ENCODE results near the gene MEF2D.

The MEF2D gene

DNA sequence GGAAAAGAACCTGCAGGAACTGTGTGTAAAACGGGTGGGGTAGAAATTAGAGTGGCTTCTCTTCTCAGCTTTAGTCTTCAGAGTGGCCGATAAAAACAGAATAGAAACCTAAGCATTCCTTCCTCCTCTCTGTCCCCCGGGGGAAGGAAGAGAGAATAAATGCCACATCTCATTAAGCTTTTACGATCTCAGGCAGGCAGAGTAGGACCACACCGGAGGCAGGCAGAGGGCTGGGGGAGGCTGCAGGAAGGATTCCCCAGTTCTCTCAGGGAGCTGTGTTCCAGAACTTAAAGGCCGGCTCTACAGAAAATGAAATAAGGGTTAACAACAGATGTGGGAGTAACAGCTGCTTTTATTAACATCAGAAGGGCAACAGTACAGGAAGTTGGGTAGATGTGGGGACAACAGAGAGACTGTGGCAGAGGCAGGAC, 24.5 kb upstream of the MEF2D start:
- DNase-seq (ENCODE audit: low spot score), result no peak
- no peak for FAIRE-seq

DNA sequence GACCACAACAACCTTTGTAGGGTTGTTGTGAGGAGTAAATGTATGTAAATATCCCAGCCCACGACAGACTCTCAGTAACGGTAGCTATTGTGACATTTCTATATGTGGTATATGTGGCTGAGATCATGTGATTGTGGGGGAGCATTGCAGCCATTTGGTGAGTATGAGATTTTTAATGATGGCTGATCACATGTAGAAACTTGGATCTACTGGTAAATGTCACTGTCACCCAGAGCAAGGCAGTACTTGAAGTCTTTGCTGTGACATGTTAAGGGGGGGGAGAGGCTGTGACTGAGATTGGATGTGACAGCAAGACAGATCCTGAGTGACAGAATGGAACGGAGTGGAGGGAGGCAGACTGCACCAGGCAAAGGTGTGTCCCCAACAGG, 23.9 kb upstream of the MEF2D start:
- no peak for FAIRE-seq
- no peak for DNase-seq (ENCODE audit: low spot score)

DNA sequence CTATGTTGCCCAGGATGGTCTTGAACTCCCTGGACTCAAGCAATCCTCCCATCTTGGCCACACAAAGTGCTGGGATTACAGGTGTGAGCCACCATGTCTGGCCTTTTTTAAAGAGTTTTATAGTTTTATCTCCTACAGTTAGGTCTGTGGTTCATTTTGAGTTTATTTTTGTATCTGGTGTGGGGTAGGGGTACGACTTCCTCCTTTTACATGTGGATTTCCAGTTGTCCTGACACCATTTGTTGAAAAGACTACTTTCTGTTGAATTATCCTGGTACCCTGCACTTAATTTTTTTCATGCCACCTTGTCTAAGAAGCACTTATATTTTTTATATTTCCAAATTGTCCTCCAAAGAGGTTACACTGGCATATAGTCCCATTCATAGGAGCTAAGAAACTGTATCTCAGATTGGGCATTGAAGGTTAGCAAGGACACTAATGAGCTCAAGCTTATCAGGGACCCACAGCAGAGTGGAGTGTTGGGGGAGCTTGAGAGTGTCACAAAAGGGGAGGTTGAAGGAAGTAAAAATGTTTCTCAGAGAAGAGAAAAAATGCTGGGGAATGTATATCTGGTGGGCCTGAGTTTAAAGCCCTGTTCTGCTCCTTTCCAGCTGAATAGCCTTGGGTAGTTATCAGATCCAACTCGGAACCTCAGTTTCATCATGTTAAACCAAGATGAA, 23.4 kb upstream of the MEF2D start:
- DNase-seq (ENCODE audit: low spot score) (no peak), FAIRE-seq (no peak)

DNA sequence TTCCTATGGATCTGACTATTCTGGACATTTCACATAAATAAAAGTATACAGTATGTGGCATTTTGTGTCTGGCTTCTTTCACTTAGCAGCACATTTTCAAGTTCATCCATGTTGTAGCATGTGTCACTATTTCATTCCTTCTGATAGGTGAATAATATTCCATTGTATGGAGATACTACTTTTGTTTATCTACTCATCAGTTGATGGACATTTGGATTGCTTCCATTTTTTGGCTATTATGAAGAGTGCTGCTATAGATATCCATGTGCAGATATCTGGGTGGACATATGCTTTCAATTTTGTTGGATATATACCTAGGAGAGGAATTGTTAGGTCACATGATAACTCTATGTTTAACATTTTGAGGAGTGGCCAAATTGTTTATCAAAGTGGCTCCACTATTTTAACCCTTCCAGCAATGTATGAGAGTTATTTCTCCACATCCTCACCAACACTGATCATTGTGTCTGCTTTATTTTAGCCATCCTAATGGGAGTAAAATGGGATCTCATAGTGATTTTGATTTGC, 21.9 kb upstream of the MEF2D start:
- DNase-seq (ENCODE audit: low spot score) (no peak), FAIRE-seq (no peak)

DNA sequence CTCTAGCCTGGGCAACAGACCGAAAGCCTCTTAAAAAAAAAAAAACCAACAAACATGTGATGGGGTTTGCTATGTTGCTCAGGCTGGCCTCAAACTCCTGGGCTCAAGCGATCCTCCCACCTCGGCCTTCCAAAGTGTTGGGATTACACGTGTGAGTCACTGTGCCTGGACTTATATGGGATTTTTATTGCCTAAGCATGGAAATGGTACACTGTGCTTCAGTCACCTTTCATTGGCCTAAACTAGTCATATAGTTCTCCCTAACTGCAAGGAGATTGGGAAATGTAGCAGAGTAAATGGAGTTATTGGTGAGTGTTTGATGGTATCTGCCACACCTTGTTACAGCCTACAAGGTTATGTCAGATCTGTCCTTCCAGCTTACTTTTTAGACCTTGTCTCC, 17.2 kb upstream of the MEF2D start:
- DNase-seq (ENCODE audit: low spot score), result no peak
- FAIRE-seq, result no peak

DNA sequence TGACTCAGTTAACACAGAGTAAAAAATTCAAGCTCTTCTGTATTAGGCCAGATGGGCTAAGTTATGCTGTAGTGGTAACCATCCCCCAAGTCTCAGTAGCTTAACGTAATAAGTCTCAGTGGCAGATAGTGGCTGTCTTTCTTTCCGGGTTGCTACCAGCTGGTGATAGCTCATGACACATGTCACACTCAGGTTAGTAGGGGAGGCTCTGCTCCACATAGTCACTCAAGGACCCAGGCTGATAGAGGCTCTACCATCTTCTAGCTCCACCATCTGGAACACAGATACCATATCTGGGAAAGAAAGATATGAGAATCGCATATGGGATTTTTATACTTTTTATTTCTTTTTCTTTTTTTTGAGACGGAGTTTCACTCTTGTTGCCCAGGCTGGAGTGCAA, 16.2 kb upstream of the MEF2D start:
- FAIRE-seq (no peak), DNase-seq (ENCODE audit: low spot score) (no peak)

DNA sequence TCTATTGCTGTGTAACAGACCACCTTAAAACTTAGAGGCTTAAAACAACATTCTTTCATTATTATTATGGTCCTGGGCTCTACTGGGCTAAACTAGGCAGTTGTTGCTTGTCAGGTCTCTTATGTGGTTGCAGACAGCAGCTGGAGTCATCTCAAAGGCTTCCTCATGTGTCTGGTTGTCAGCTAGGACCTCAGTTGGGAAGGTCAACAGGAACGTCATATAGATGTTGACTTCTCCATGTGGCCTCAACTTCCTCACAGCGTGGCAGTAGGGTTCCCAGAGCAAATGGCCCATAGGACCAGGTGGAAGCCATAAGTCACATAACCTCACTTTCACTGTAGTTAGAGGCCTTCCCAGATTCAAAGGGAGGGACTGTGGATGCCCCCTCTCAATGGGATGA, 15.4 kb upstream of the MEF2D start:
- DNase-seq (ENCODE audit: low spot score) (no peak), FAIRE-seq (no peak)

DNA sequence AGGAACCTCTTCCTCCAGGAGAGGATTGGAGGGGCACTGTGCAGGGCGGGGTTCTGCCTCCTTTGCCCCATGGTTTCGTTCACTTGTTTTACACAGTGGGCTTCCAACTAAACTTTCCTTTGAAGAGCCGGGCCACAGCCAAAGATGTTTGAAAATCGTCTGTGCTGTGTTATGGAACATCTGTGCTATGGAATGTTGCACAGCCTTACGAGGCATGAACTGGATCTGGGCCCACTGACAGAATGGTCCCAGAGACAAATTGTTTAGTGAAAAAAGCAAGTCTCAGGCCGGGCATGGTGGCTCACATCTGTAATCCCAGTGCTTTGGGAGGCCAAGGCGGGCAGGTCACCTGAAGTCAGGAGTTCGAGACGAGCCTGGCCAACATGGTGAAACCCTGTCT, 12.6 kb upstream of the MEF2D start:
- no peak for FAIRE-seq
- no peak for DNase-seq (ENCODE audit: low spot score)

DNA sequence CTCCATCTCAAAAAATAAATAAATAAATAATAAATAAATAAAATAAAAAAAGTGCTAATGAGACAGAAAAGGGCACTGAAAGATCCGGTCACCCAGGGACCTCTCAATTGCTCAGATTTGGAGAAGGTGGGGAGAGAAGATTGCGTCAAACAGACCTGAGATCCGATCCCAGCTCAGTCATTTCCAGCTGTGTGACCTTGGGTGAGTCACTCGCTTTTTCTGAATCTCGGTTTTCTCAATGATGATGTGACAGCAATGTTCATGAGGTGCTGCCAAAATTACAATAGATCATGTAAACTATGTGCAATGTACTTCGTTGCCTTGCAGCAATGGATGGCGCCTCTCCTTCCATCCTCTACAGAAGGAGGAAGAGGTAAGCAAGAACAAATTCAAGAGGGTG, 11.1 kb upstream of the MEF2D start:
- FAIRE-seq (no peak), DNase-seq (ENCODE audit: low spot score) (no peak)

DNA sequence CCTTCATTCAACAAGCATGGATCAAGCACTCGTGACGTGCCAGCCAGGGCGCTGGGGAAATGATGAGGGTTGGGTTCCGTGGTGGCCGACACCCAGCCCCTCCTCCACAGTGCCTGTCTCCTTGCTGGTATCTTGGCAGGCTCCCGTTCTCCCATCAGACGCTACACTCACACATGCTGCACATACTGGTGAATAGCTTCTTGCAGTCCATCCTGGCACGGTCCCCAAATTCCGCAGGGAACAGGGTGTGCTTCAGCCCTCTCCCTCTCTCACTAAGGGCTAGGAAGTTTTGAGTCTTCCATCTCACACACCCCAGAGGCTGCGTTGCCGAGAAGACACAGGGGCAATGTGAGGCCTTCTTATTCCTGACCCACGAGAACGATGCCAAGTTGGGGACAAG, 10.1 kb upstream of the MEF2D start:
- no peak for FAIRE-seq
- no peak for DNase-seq (ENCODE audit: low spot score)

DNA sequence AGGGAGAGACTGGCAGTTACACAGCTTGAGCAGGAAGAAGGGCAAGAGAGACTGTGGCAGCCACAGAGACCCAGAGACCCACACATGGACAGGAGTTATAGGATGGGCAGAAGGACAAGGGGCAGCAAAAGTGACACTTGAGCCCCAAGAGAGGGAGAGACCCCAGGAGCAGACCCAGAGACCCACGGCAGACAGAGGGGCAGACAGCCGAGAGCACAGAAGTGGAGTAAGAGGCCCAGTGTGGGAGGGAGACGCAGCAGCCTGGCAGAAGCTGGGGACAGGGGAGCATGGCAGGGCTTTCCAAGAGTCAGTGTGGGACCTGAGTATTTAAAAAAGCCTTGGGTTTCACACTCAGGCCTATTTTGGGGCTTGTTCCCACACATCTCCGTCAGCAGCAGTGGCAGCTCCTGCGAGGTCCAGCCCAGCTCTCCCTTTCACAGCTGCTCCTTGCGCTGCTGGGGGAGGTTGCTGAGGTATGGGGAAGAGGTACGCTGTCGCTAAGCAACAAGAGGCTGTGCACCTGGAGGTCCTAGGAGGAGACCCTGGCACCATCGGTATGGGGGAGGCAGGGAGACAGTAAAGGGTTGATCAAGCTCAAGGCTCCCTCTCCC, 9.0 kb upstream of the MEF2D start:
- DNase-seq (ENCODE audit: low spot score) (no peak), FAIRE-seq (no peak)

DNA sequence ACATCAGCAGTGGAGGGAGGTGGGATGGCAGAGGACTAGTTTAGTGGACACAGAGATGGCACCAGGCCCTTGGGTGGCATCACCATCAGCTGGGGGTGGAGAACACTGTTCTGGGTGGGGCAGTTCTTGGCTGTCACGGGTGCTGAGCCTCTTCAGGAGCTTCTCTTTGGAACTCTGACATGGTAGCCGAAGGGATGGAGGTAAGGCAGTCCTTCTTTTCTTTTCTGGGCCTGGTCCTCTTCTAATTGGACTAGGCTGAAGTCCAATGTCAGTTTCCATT, 8.3 kb upstream of the MEF2D start:
- FAIRE-seq, result no peak

DNA sequence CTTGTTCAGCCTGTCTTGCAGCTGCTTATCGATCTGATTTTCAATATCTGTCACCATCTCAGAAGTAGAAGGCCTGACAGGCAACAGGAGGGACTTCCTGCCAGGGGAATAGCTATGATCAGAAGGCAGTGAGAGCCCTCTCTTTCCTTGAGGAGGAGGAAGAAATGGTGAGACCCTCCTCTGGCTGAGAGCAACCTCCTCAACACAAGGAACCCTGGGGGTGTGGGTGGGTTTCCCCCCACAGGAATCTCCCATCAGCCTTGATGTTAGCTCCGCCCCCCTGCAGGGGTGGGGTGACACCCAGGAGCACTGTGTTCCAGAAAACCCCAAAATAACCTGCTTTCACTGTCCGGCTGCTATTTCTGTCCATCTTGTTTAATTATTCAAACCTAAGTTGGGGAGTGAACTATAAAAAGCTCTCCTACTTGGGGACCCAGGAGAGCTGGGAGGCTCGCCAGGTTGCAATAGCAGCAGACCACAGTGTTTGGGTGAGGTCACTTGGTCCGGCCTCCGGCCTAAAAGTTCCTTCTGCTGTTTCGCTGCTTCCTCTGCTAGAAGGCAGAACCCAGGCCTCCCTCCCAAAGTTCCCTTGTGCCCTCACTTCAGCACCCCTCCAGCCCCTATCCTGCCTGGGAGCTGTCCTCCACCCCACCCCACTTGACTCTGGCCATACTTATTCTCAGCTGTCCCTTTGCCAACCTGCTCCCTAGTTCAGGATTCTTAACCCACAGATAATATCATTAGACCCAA, 7.8 kb upstream of the MEF2D start:
- no peak for FAIRE-seq
- DNase-seq (ENCODE audit: low spot score), result no peak

More for the DNA sequence above, 8.3 kb upstream of the MEF2D start:
- no peak for DNase-seq (ENCODE audit: low spot score)

DNA sequence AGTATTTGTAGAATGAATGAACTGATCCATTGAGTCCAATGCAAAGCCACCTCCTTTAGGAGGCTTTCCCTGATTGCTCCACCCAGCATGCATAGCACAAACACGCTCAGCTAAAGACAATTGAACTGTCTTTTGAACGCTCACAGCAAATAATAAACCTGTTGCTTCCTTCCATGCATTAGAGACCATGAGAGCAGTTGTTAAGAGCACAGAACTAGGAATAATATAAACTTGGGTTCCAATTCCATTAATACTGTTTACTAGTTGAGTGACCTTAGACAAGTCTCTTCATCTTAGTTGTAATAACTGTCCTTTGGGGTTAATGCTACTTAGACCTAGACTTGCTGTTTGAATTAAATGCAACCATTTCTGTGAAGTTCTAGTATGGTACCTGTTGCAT, 5.9 kb upstream of the MEF2D start:
- no peak for FAIRE-seq
- DNase-seq (ENCODE audit: low spot score), result no peak

DNA sequence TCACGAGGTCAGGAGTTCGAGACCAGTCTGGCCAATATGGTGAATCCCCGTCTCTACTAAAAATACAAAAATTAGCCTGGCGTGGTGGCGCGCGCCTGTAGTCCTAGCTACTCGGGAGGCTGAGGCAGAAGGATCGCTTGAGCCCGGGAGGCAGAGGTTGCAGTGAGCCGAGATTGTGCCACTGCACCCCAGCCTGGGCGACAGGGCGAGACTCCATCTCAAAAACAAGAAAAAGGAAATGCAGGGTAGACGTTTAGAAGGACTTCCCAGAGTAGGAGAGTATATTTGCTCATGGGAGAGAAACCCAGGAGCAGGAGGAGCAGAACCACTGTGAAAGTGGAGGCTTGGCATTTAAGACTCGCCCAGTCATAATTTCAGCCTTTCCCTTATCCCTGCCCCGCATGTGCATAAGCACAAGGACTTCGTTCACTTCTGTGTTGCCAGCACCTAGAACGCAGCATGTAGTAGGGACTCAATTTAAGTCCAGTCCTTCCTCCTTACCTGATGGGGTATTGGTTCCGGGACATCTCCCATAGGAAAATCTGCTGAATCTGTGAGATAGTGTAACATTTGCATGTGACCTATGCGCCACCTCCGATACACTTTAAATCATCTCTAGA, 5.2 kb upstream of the MEF2D start:
- DNase-seq (ENCODE audit: low spot score) (no peak), FAIRE-seq (no peak)

DNA sequence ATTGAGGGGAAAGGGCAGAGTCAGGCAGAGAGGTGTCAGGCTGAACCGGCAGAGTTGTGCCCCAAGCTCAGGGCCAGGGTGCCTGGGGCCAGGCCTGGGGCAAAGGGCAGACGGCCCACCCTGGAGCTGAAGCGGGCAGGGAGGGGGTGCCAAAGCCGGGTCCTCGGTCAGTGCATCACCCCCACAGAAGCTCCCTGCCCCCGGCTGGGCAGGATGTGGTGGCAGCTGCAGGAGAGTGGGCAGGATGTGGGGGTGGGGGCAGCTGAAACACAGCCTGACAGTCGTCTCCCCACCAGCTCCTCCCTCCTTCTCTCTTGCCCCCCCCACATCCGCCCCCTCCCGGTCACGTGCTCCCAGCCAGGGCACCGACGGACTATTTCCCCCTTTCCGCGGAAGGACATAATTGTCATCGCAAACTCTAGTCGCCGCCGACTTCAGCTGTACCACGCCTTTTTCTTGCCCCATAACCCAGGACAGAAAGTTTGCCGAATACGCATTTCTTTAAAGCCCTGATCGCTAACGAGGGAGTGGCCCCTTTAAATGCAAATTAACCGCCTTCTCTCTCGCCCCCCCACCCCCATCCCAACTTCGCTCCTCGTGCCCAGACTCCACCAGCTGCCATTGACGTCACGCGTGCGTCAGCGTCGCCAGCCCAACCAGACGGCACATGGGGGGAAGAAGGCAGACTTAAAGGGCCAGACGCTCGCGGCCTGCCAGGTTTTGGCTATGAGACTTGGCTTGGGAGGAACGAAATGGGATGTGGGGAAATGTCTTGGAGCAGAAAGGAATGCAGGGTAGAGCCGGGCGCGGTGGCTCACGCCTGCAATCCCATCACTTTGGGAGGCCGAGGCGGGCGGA, 4.5 kb upstream of the MEF2D start:
- DNase-seq (ENCODE audit: low spot score), result peak; percentile 89
- peak; percentile 23 for FAIRE-seq

DNA sequence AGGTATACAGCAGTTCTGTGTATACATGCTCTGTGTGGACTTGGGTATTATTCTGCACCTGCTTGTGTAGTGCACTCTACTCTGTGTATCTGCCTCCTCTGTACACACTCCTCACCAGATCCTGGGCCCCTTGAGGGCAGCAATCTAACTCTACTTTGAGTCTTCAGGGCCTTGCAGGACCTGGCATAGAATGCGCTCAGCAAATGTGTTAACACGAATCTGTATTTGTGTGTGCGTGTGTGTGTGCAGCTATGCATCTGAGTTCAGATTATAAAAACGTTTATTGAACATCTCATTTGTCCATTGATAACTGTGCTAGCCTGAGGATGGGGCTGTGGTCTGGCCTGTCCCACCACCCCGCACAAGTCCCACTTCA, 3.9 kb upstream of the MEF2D start:
- FAIRE-seq, result no peak
- no peak for DNase-seq (ENCODE audit: low spot score)

DNA sequence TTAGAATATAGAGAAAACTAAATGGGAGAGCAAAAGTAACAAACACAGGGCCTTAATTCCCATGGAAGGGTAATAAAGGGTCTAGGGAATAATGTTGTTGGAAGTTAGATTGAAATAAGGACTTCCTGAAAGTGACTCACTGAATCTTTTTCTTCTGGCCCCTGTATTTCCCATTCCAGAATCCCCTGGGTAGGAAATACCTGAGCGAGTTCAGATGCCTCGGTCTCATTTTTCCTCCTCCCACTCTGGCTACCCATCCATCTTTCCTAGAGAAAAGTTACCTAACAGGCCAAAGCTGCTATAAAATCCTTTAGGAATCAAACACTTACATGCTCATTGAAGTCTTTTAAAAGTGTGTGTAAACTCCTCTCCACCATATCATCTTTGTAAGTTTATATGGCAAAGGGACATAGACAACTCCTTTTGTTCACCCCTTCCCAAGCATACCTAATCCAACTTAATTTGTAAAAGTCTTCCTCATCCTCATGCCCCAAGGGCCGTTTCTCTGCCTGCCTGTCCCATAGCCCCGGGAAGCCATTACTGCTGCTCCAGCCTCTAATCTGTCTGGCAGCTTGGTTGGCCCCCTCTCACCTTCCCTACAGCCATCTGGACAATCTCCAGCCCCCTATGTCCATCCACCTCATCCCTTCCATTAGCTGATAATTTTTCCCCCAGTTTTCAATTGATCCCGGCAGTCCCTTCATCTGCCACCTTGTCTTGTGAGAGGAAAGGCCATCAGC, 3.3 kb upstream of the MEF2D start:
- DNase-seq (ENCODE audit: low spot score), result no peak

DNA sequence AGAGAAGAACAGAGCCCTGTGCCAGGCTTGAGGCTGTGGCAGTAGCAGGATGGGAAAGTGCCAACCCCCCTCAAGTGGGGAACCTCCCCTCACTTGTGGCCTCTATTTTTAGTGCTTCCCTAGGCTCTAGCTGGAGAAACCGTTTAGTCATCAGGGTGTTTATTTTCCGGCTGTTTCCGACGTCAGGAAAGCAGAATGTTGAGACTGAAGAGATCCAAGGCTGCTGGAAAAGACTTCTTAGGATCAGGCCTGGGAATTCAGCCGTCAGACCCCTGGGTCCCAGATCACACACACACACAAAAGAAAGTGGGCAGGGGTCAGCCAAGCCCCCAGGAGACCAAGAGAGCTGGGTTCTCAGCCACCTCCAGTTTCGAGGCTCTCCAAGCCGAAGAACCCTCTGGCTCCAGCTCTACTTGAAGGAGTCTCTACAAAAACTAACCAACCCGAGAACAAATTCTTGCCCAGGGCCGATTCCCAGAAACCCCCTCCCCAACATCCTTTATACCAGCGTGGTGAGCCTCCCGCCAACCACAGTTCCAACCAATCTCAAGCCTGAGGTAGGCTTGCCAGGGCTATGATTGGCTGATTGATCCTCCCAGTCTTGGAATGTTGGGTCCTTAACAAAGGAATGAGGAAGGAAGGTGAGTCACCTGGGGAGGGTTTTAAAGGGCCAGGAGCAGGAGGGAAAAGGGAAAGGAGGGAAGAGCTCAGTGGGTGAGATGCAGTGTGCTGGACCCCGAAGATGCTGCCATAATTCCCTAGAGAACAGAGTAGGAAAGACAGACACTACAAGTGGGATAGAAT, 2.5 kb upstream of the MEF2D start:
- FAIRE-seq (peak; percentile 73), DNase-seq (ENCODE audit: low spot score) (peak; percentile 89)

More for the DNA sequence above, 3.3 kb upstream of the MEF2D start:
- no peak for FAIRE-seq

DNA sequence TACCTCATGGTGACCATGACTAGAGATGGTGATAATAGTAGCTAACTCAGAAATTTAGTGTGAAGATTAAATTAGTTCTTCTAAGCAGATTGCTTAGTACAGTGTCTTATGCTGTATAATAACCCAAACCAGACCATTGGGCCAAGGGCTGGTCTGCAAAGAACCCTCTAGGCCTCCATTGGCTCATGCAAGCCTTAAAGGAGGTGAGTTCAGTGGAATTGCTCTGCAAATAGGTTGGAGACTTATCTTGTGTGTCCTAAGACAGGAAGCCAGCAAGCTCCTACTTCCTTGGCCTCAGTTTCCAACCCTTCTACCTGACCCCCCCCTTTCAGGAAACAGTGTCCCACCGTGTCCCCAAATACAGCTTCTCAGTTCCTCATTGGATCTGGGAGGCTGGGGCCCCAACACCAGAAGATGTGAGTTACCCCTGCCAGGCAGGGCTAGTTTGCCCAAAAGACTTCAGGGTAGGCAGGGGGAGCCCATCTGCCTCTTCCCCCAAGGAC, 1.9 kb upstream of the MEF2D start:
- no peak for DNase-seq (ENCODE audit: low spot score)
- FAIRE-seq, result no peak
